ENCODE measurements around the gene COX19. TPM values are rescaled to one million over a fixed set of nuclear protein-coding genes. Genes with fewer than 3 reads are reported as not detected.

The COX19 gene
- total and polyA plus RNA-seq, 4 donors = 5.6 to 17.0 (median 8.0) TPM

- Histone ChIP-seq H3K27me3 (ENCODE audit: control insufficient read depth in 3 of 3, insufficient read depth in 3 of 3, low read length in 2 of 3) (no peaks in the 10 kb centered on the region), H3K4me1 (ENCODE audit: control insufficient read depth in 5 of 5, insufficient read depth in 5 of 5, low read length in 5 of 5) (peaks cover 0 to 15% (median 0%) of the 10 kb centered on the region in 5 donors), H3K4me3 (no peak overlapping the region), H3K9ac (ENCODE audit: insufficient read depth in 1 of 2, low read length in 2 of 2) (no peak overlapping the region), H3K36me3 (ENCODE audit: control insufficient read depth in 4 of 4, insufficient read depth in 4 of 4, low read length in 4 of 4) (no peaks in the 10 kb centered on the region), H3K9me3 (ENCODE audit: control insufficient read depth in 4 of 4, insufficient read depth in 3 of 4, low read length in 3 of 4) (peaks cover 0 to 2% (median 0%) of the 10 kb centered on the region in 4 donors), H3K27ac (ENCODE audit: low read depth in 1 of 2, low read length in 1 of 2) (no peak overlapping the region)
- DNase-seq (no peak), ATAC-seq (ENCODE audit: insufficient read depth, low FRiP score) (no peak)
- 84 to 86% methylated on average over 21 of the region's 21 CpGs for WGBS, 2 donors
- TF ChIP-seq CTCF (IDR thresholded peaks at IDR 0.05; ENCODE audit: control extremely low read depth, extremely low read depth) = no peak
Measured at GRCh38 chr7:918441-919113, 56.8 kb downstream of the COX19 start.

- Histone ChIP-seq H3K9me3 (ENCODE audit: control insufficient read depth in 4 of 4, insufficient read depth in 3 of 4, low read length in 3 of 4) (peaks cover 0 to 2% (median 0%) of the 10 kb centered on the region in 4 donors), H3K27me3 (ENCODE audit: control insufficient read depth in 3 of 3, insufficient read depth in 3 of 3, low read length in 2 of 3) (no peaks in the 10 kb centered on the region), H3K9ac (ENCODE audit: insufficient read depth in 1 of 2, low read length in 2 of 2) (no peak overlapping the region), H3K4me1 (ENCODE audit: control insufficient read depth in 5 of 5, insufficient read depth in 5 of 5, low read length in 5 of 5) (peaks cover 0 to 10% (median 0%) of the 10 kb centered on the region in 5 donors), H3K4me3 (no peak overlapping the region), H3K36me3 (ENCODE audit: control insufficient read depth in 4 of 4, insufficient read depth in 4 of 4, low read length in 4 of 4) (no peaks in the 10 kb centered on the region), H3K27ac (ENCODE audit: low read depth in 1 of 2, low read length in 1 of 2) (no peak overlapping the region)
- DNase-seq = no peak
- no peak for ATAC-seq (ENCODE audit: insufficient read depth, low FRiP score)
- WGBS, 2 donors = 85 to 97% methylated on average over 9 of the region's 9 CpGs
- no peak for TF ChIP-seq CTCF (IDR thresholded peaks at IDR 0.05; ENCODE audit: control extremely low read depth, extremely low read depth)
Measured at GRCh38 chr7:918118-918425, 57.3 kb downstream of the COX19 start.

GRCh38 chr7:917255-918117 lies 57.9 kb downstream of the COX19 start:
- no peak overlapping the region for H3K9ac ChIP-seq (ENCODE audit: insufficient read depth in 1 of 2, low read length in 2 of 2)
- H3K4me1 ChIP-seq (ENCODE audit: control insufficient read depth in 5 of 5, insufficient read depth in 5 of 5, low read length in 5 of 5) = peaks cover 0 to 8% (median 0%) of the 10 kb centered on the region in 5 donors
- ATAC-seq (ENCODE audit: insufficient read depth, low FRiP score) = no peak
- H3K9me3 ChIP-seq (ENCODE audit: control insufficient read depth in 4 of 4, insufficient read depth in 3 of 4, low read length in 3 of 4) = peaks cover 0 to 2% (median 0%) of the 10 kb centered on the region in 4 donors
- H3K36me3 ChIP-seq (ENCODE audit: control insufficient read depth in 4 of 4, insufficient read depth in 4 of 4, low read length in 4 of 4) = no peaks in the 10 kb centered on the region
- no peak for TF ChIP-seq CTCF (IDR thresholded peaks at IDR 0.05; ENCODE audit: control extremely low read depth, extremely low read depth)
- 89 to 94% methylated on average over 26 to 28 of the region's 33 CpGs for WGBS, 2 donors
- H3K27me3 ChIP-seq (ENCODE audit: control insufficient read depth in 3 of 3, insufficient read depth in 3 of 3, low read length in 2 of 3) = no peaks in the 10 kb centered on the region
- DNase-seq = no peak
- H3K4me3 ChIP-seq = no peak overlapping the region
- H3K27ac ChIP-seq (ENCODE audit: low read depth in 1 of 2, low read length in 1 of 2) = no peak overlapping the region

All from lung (tissue), 12 donors.